CD14-positive monocyte (primary cell): Measurements from ENCODE around the gene PTCD2. TPM values are rescaled to one million over a fixed set of nuclear protein-coding genes. Genes with fewer than 3 reads are reported as not detected.
A peak's percentile ranks its signal among the peaks of the same experiment; 100 is the strongest.

Experiments used
- DNase-seq, 3 donors: peaks; one replicate each; pipeline ENCODE4 v3.0.0-alpha.2; 2011 to 2022
- H2AFZ ChIP-seq: 2 replicates; pipeline ENCODE4 v1.6.0; 2012; ENCODE audit warnings: mild to moderate bottlenecking, low read depth, low read length, inconsistent platforms; ENCODE audit not compliant: insufficient read depth, poor library complexity, severe bottlenecking
- H3K27ac ChIP-seq, 2 donors: 1 replicate in 1 of 2; 2 replicates in 1 of 2; pipeline ENCODE4 v1.5.1; 2012 to 2013; ENCODE audit warnings: low read length in 2 of 2, control low read depth in 1 of 2, inconsistent platforms in 1 of 2, low read depth in 1 of 2, mild to moderate bottlenecking in 1 of 2
- H3K27me3 ChIP-seq, 2 donors: one replicate each; pipeline versions ENCODE4 v1.6.0 to v1.6.1; 2011 to 2013; ENCODE audit warnings: low read length in 2 of 2; ENCODE audit not compliant: control insufficient read depth in 2 of 2, insufficient read depth in 2 of 2
- H3K36me3 ChIP-seq, 2 donors: replicated peaks in 1 of 2; 1 replicate in 1 of 2; 2 replicates in 1 of 2; pipeline versions ENCODE4 v1.5.1 to v1.6.1; 2012 to 2013; ENCODE audit warnings: low read length in 2 of 2, control low read depth in 1 of 2, inconsistent platforms in 1 of 2, mild to moderate bottlenecking in 1 of 2; ENCODE audit not compliant: insufficient read depth in 2 of 2, control insufficient read depth in 1 of 2
- H3K4me1 ChIP-seq, 2 donors: 1 replicate in 1 of 2; 2 replicates in 1 of 2; pipeline versions ENCODE4 v1.5.1 to v1.6.1; 2012 to 2013; ENCODE audit warnings: low read length in 2 of 2, control low read depth in 1 of 2, inconsistent platforms in 1 of 2, mild to moderate bottlenecking in 1 of 2, moderate library complexity in 1 of 2; ENCODE audit not compliant: insufficient read depth in 2 of 2, control insufficient read depth in 1 of 2
- H3K4me2 ChIP-seq: replicated peaks from 2 replicates; pipeline ENCODE3; 2012; ENCODE audit warnings: low read length, moderate library complexity, mild to moderate bottlenecking; ENCODE audit not compliant: poor library complexity, severe bottlenecking; ENCODE audit errors: extremely low read depth
- H3K4me3 ChIP-seq, 3 experiments: fragments of 200-600 bp in 1 of 3; sonication (generic) in 1 of 3; replicated peaks in 1 of 3; 1 replicate in 2 of 3; 2 replicates in 1 of 3; pipeline ENCODE4 v1.5.1; 2011 to 2013; ENCODE audit warnings: low read length in 3 of 3, mild to moderate bottlenecking in 3 of 3, control low read depth in 2 of 3, low read depth in 2 of 3, inconsistent platforms in 1 of 3, moderate library complexity in 1 of 3
- H3K79me2 ChIP-seq: 2 replicates; pipeline ENCODE4 v1.6.0; 2012; ENCODE audit warnings: mild to moderate bottlenecking, control low read depth, inconsistent platforms, low read length, moderate library complexity; ENCODE audit not compliant: insufficient read depth
- H3K9ac ChIP-seq: 2 replicates; pipeline ENCODE4 v1.6.0; 2017; ENCODE audit warnings: low read length, mild to moderate bottlenecking; ENCODE audit not compliant: insufficient read depth, poor library complexity, severe bottlenecking
- H3K9me3 ChIP-seq, 2 donors: replicated peaks in 1 of 2; 1 replicate in 1 of 2; 2 replicates in 1 of 2; pipeline versions ENCODE4 v1.5.1 to v1.6.1; 2012 to 2013; ENCODE audit warnings: low read length in 2 of 2, control low read depth in 1 of 2; ENCODE audit not compliant: control insufficient read depth in 1 of 2, insufficient read depth in 1 of 2
- H4K20me1 ChIP-seq: 2 replicates; pipeline ENCODE4 v1.6.0; 2012; ENCODE audit warnings: mild to moderate bottlenecking, low read length, control low read depth, moderate library complexity; ENCODE audit not compliant: insufficient read depth
- H3K27ac Mint-ChIP-seq, 7 donors: one replicate each; pipeline ENCODE4 v1.8.0; 2020; ENCODE audit warnings: mild to moderate bottlenecking in 7 of 7, mixed read lengths in 7 of 7, moderate library complexity in 6 of 7, inconsistent platforms in 2 of 7
- H3K27me3 Mint-ChIP-seq, 3 donors: one replicate each; pipeline ENCODE4 v1.8.0; 2021 to 2022; ENCODE audit warnings: low read depth in 3 of 3, mild to moderate bottlenecking in 3 of 3, mixed read lengths in 3 of 3, moderate library complexity in 3 of 3, inconsistent platforms in 1 of 3
- H3K36me3 Mint-ChIP-seq, 2 donors: one replicate each; pipeline ENCODE4 v1.8.0; 2020; ENCODE audit warnings: mixed read lengths in 2 of 2, inconsistent platforms in 1 of 2, mild to moderate bottlenecking in 1 of 2
- H3K4me1 Mint-ChIP-seq: one replicate; pipeline ENCODE4 v1.8.0; 2020; ENCODE audit warnings: mild to moderate bottlenecking, mixed read lengths
- H3K4me3 Mint-ChIP-seq, 2 donors: one replicate each; pipeline ENCODE4 v1.8.0; 2020; ENCODE audit warnings: mild to moderate bottlenecking in 2 of 2, mixed read lengths in 2 of 2, moderate library complexity in 1 of 2
- H3K9me3 Mint-ChIP-seq, 7 donors: one replicate each; pipeline ENCODE4 v1.8.0; 2020 to 2022; ENCODE audit warnings: mixed read lengths in 7 of 7, mild to moderate bottlenecking in 6 of 7, moderate library complexity in 6 of 7, inconsistent platforms in 2 of 7
- CTCF ChIP-seq: fragments of 200-600 bp; IDR thresholded peaks from one replicate; pipeline ENCODE4 v1.8.0; 2022; ENCODE audit warnings: antibody characterized with exemption, mild to moderate bottlenecking
- WGBS: methylation state at CpG from one replicate; pipeline ENCODE4 v1.1.5; 2013; ENCODE audit warnings: missing lambda C conversion rate; ENCODE audit not compliant: insufficient coverage; 5-methylcytosine and 5-hydroxymethylcytosine counted together
- intact Hi-C, 2 donors: fragments of 100-400 bp; cut with micrococcal nuclease; formaldehyde crosslinking; loops; one replicate each; pipeline versions ENCODE4 v1.15.0 to v1.15.1; 2023
- polyA plus RNA-seq, 3 donors: library from polyadenylated mRNA; depleted of rRNA in 1 of 3; unstranded in 2 of 3; stranded (reverse) in 1 of 3; fragments of 300-500 nt in 2 of 3; fragments of >200 nt in 1 of 3; fragmentation: Illumina TruSeq in 2 of 3; gene quantifications; 1 replicate in 2 of 3; 2 replicates in 1 of 3; pipeline ENCODE4 v1.2.3, GENCODE V29; 2012 to 2021

The PTCD2 gene
- polyA plus RNA-seq, 3 donors: 1.6 to 2.2 (median 1.8) TPM

- H3K9me3 ChIP-seq: no peaks in the 10 kb centered on the region
- no peak overlapping the region for H3K9ac ChIP-seq
- H3K27ac ChIP-seq: no peak overlapping the region
- no peak overlapping the region for H2AFZ ChIP-seq
- peaks cover 21 to 25% of the 10 kb centered on the region in 2 donors for H3K36me3 Mint-ChIP-seq
- no peak for DNase-seq
- H3K4me1 Mint-ChIP-seq: peaks cover 48% of the 10 kb centered on the region
- peaks cover 0 to 24% of the 10 kb centered on the region in 2 donors for H3K36me3 ChIP-seq
- H3K9me3 Mint-ChIP-seq: peaks cover 0 to 8% (median 5%) of the 10 kb centered on the region in 7 donors
- 100% methylated on average over 3 of the region's 4 CpGs for WGBS
- peaks cover 46% of the 10 kb centered on the region in 2 donors for H3K4me1 ChIP-seq
- no peaks in the 10 kb centered on the region for H4K20me1 ChIP-seq
- H3K4me2 ChIP-seq: no peak overlapping the region
- peaks cover 0 to 2% (median 2%) of the 10 kb centered on the region in 3 donors for H3K27me3 Mint-ChIP-seq
- TF ChIP-seq CTCF: no peak
- no peaks in the 10 kb centered on the region for H3K79me2 ChIP-seq
- intact Hi-C loops: loop anchor here in 1 of 2 donors (10.0 kb wide), 1 partner anchor 160 kb away; no protein-coding TSS in a partner anchor
- H3K27me3 ChIP-seq: no peaks in the 10 kb centered on the region
- no peak overlapping the region for H3K4me3 Mint-ChIP-seq
- H3K27ac Mint-ChIP-seq: peak overlapping the region in 1 of 7 donors; percentile 67
- H3K4me3 ChIP-seq: no peak overlapping the region
These were observed 44.8 kb downstream of the PTCD2 start for GRCh38 chr5:72364951-72365350.

DNA sequence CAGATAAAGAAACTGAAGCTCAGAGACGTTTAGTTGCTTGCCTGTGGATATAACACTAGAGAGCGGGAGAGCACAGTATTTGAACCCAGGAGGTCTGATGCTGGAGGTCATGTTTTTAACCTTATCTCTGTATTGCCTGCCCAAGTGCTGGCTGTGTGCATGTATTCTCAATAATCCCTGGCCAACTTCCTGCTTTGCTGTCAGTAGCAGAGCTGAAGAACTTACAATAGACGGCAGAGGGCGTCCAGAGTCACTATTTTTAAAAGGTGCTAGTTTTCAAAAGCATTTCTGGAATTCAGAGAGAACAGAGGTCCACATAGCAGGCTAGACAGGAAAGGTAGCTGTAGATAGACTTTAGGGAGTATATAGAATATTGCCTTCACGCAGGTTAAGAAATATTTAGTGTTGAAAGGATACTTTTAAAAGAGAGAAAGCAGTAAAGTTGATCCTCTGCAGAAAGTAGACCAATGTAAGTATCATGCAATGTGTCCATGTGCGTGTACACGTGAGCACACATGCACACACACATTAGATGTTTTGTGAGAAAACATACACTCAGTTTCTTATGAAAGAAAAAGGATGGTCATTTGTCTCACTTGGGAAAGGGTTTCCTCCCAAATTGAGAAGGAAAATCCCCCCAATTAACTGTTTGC is 46.3 kb downstream of the PTCD2 start:
- intact Hi-C loops: loop anchor here (2.0 to 10.0 kb wide), 2 partner anchors 158 kb away; no protein-coding TSS in a partner anchor
- 23% methylated on average over 4 of the region's 7 CpGs for WGBS
- H3K27ac Mint-ChIP-seq: peak overlapping the region in 1 of 7 donors; percentile 2

More for the DNA sequence above, 46.3 kb downstream of the PTCD2 start:
- peaks cover 0 to 12% of the 10 kb centered on the region in 2 donors for H3K36me3 ChIP-seq
- peaks cover 0 to 8% (median 4%) of the 10 kb centered on the region in 7 donors for H3K9me3 Mint-ChIP-seq
- H3K4me3 ChIP-seq: no peak overlapping the region
- H3K27me3 Mint-ChIP-seq: peaks cover 0 to 2% (median 2%) of the 10 kb centered on the region in 3 donors
- no peaks in the 10 kb centered on the region for H4K20me1 ChIP-seq
- no peak overlapping the region for H2AFZ ChIP-seq
- H3K9me3 ChIP-seq: no peaks in the 10 kb centered on the region
- no peak overlapping the region for H3K9ac ChIP-seq
- no peak overlapping the region for H3K4me2 ChIP-seq
- H3K4me3 Mint-ChIP-seq: no peak overlapping the region
- no peaks in the 10 kb centered on the region for H3K27me3 ChIP-seq
- peaks cover 56% of the 10 kb centered on the region for H3K4me1 Mint-ChIP-seq
- TF ChIP-seq CTCF: peak; percentile 82
- peaks cover 12 to 17% of the 10 kb centered on the region in 2 donors for H3K36me3 Mint-ChIP-seq
- no peak overlapping the region for H3K27ac ChIP-seq
- DNase-seq: peak; percentile 57 to 77 (median 71)
- H3K4me1 ChIP-seq: peaks cover 54 to 55% of the 10 kb centered on the region in 2 donors
- H3K79me2 ChIP-seq: no peaks in the 10 kb centered on the region
